GM12874 (cell line): ENCODE data around the gene PLD5.
A peak's percentile ranks its signal among the peaks of the same experiment; 100 is the strongest.

Source experiments
- CTCF ChIP-seq: IDR thresholded peaks from 2 replicates; pipeline ENCODE4 v1.5.1; 2011; ENCODE audit warnings: low read depth, mild to moderate bottlenecking, control low read depth, low read length, moderate library complexity; ENCODE audit not compliant: insufficient read depth

Gene PLD5

GRCh38 chr1:242477944-242478343 lies 46.6 kb downstream of the PLD5 start:
- no peak for TF ChIP-seq CTCF

- TF ChIP-seq CTCF: no peak
Measured at GRCh38 chr1:242470774-242471173, 53.7 kb downstream of the PLD5 start.

- TF ChIP-seq CTCF: no peak
Measured at GRCh38 chr1:242468784-242469183, 55.7 kb downstream of the PLD5 start.

- peak; percentile 69 for TF ChIP-seq CTCF
Measured at GRCh38 chr1:242467556-242468145, 56.8 kb downstream of the PLD5 start.

- TF ChIP-seq CTCF: no peak
Measured at GRCh38 chr1:242462867-242463266, 61.6 kb downstream of the PLD5 start.

GRCh38 chr1:242456726-242457269 lies 67.7 kb downstream of the PLD5 start:
- no peak for TF ChIP-seq CTCF

- no peak for TF ChIP-seq CTCF
Measured at GRCh38 chr1:242455052-242455361, 69.5 kb downstream of the PLD5 start.
